Rectal smooth muscle tissue (tissue), 1 donor: Measurements from ENCODE around the gene POPDC2.
A peak's percentile ranks its signal among the peaks of the same experiment; 100 is the strongest.
"Not testable (repeated sequence)": the region's sequence is repeated elsewhere in the genome, so short reads cannot be mapped to it uniquely, and the experiment has no call there.

Source experiments
- H3K27ac ChIP-seq: one replicate; pipeline ENCODE4 v1.7.0; 2013; ENCODE audit warnings: low read depth, low read length, inconsistent platforms
- H3K27me3 ChIP-seq: one replicate; pipeline ENCODE4 v1.7.0; 2013; ENCODE audit warnings: low read length; ENCODE audit not compliant: control insufficient read depth, insufficient read depth
- H3K36me3 ChIP-seq: one replicate; pipeline ENCODE4 v1.7.0; 2013; ENCODE audit warnings: low read length; ENCODE audit not compliant: control insufficient read depth, insufficient read depth
- H3K4me1 ChIP-seq: one replicate; pipeline ENCODE4 v1.7.0; 2013; ENCODE audit warnings: low read length; ENCODE audit not compliant: control insufficient read depth, insufficient read depth
- H3K4me3 ChIP-seq: one replicate; pipeline ENCODE4 v1.7.0; 2013; ENCODE audit warnings: low read length
- H3K9ac ChIP-seq: one replicate; pipeline ENCODE4 v1.7.0; 2013; ENCODE audit warnings: low read length

Gene POPDC2

GRCh38 chr3:119596398-119596797, 64.0 kb downstream of the POPDC2 start:
- no peak overlapping the region for H3K4me3 ChIP-seq
- no peaks in the 10 kb centered on the region for H3K27me3 ChIP-seq
- no peak overlapping the region for H3K9ac ChIP-seq
- no peaks in the 10 kb centered on the region for H3K36me3 ChIP-seq
- no peak overlapping the region for H3K27ac ChIP-seq
- H3K4me1 ChIP-seq = no peaks in the 10 kb centered on the region

- H3K27me3 ChIP-seq = no peaks in the 10 kb centered on the region
- H3K36me3 ChIP-seq = no peaks in the 10 kb centered on the region
- no peaks in the 10 kb centered on the region for H3K4me1 ChIP-seq
- H3K4me3 ChIP-seq = peak overlapping the region; percentile 48
- no peak overlapping the region for H3K27ac ChIP-seq
- no peak overlapping the region for H3K9ac ChIP-seq
These were observed 64.6 kb downstream of the POPDC2 start for GRCh38 chr3:119595639-119596334.

- not testable (repeated sequence) for H3K4me1 ChIP-seq, H3K27me3 ChIP-seq, H3K36me3 ChIP-seq, H3K27ac ChIP-seq, H3K9ac ChIP-seq, H3K4me3 ChIP-seq
These were observed 65.5 kb downstream of the POPDC2 start for GRCh38 chr3:119594929-119595328.

- Histone ChIP-seq H3K27ac (no peak overlapping the region), H3K4me3 (no peak overlapping the region), H3K36me3 (no peaks in the 10 kb centered on the region), H3K9ac (no peak overlapping the region), H3K27me3 (no peaks in the 10 kb centered on the region), H3K4me1 (no peaks in the 10 kb centered on the region)
These were observed 66.3 kb downstream of the POPDC2 start for GRCh38 chr3:119594066-119594465.

- H3K27ac ChIP-seq = no peak overlapping the region
- H3K4me3 ChIP-seq = no peak overlapping the region
- H3K4me1 ChIP-seq = no peaks in the 10 kb centered on the region
- H3K36me3 ChIP-seq = no peaks in the 10 kb centered on the region
- H3K9ac ChIP-seq = no peak overlapping the region
- H3K27me3 ChIP-seq = no peaks in the 10 kb centered on the region
These were observed 67.5 kb downstream of the POPDC2 start for GRCh38 chr3:119592861-119593260.
